ENCODE data around the gene AATF. TPM values are rescaled to one million over a fixed set of nuclear protein-coding genes. Genes with fewer than 3 reads are reported as not detected.
A peak's percentile ranks its signal among the peaks of the same experiment; 100 is the strongest.

AATF gene
- total RNA-seq, 1 donor from 2014 or later, result 42.8 TPM

- ATAC-seq, result no peak
- H3K27ac ChIP-seq, result no peak overlapping the region
- no peaks in the 10 kb centered on the region for H3K36me3 ChIP-seq
- TF ChIP-seq, protein P1, sequence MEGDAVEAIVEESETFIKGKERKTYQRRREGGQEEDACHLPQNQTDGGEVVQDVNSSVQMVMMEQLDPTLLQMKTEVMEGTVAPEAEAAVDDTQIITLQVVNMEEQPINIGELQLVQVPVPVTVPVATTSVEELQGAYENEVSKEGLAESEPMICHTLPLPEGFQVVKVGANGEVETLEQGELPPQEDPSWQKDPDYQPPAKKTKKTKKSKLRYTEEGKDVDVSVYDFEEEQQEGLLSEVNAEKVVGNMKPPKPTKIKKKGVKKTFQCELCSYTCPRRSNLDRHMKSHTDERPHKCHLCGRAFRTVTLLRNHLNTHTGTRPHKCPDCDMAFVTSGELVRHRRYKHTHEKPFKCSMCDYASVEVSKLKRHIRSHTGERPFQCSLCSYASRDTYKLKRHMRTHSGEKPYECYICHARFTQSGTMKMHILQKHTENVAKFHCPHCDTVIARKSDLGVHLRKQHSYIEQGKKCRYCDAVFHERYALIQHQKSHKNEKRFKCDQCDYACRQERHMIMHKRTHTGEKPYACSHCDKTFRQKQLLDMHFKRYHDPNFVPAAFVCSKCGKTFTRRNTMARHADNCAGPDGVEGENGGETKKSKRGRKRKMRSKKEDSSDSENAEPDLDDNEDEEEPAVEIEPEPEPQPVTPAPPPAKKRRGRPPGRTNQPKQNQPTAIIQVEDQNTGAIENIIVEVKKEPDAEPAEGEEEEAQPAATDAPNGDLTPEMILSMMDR (IDR thresholded peaks at IDR 0.05), result no peak
- no peaks in the 10 kb centered on the region for H3K9me3 ChIP-seq
- H3K4me3 ChIP-seq, result no peak overlapping the region
- intact Hi-C loops (cut with DNase I), result loop anchor here (10.0 kb wide), 1 partner anchor 56 kb away; no protein-coding TSS in a partner anchor
- DNase-seq, result no peak
- peaks cover 50% of the 10 kb centered on the region for H3K27me3 ChIP-seq
- H3K4me1 ChIP-seq, result no peaks in the 10 kb centered on the region
Measured at GRCh38 chr17:36920032-36921005, 28.4 kb upstream of the AATF start.

GRCh38 chr17:36921095-36921851 lies 27.5 kb upstream of the AATF start:
- H3K4me1 ChIP-seq, result no peaks in the 10 kb centered on the region
- peak; percentile 36 for ATAC-seq
- no peaks in the 10 kb centered on the region for H3K36me3 ChIP-seq
- DNase-seq, result no peak
- intact Hi-C loops (cut with DNase I), result loop anchor here (10.0 kb wide), 1 partner anchor 56 kb away; no protein-coding TSS in a partner anchor
- no peak overlapping the region for H3K27ac ChIP-seq
- no peaks in the 10 kb centered on the region for H3K9me3 ChIP-seq
- TF ChIP-seq, protein P1 (IDR thresholded peaks at IDR 0.05), result no peak
- H3K4me3 ChIP-seq, result no peak overlapping the region
- peaks cover 50% of the 10 kb centered on the region for H3K27me3 ChIP-seq

- Histone ChIP-seq H3K27me3 (peaks cover 56% of the 10 kb centered on the region), H3K36me3 (no peaks in the 10 kb centered on the region), H3K4me3 (no peak overlapping the region), H3K27ac (no peak overlapping the region), H3K4me1 (no peaks in the 10 kb centered on the region), H3K9me3 (no peaks in the 10 kb centered on the region)
- no peak for ATAC-seq
- DNase-seq, result no peak
- TF ChIP-seq, protein P1 (IDR thresholded peaks at IDR 0.05), result no peak
- intact Hi-C loops (cut with DNase I), result loop anchor here (10.0 kb wide), 1 partner anchor 57 kb away; no protein-coding TSS in a partner anchor
Measured at GRCh38 chr17:36922175-36922574, 26.6 kb upstream of the AATF start.

DNA sequence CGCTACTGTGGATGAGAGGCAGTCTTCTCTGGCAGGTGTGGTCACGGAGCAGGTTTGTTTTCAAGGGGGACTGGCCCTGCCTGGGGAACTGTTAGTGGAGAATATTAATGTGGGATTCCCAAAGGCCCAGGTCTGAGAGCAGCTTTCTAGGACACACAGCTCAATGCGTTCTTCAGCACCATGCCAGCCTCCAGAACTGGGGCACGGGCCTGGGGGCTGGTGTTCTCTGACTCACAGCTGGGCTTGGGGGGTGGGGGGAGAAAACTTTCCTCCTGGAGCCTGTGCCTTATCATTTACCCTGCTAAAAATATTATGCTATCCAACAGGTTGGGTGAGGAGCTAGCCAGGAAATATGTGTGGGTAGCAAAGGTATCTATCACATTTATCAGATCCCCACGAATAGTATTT lies 24.9 kb upstream of the AATF start:
- ATAC-seq (no peak), DNase-seq (no peak)
- peaks cover 68% of the 10 kb centered on the region for H3K27me3 ChIP-seq
- TF ChIP-seq, protein P1 (IDR thresholded peaks at IDR 0.05), result no peak
- H3K9me3 ChIP-seq, result no peaks in the 10 kb centered on the region
- H3K4me3 ChIP-seq, result no peak overlapping the region
- no peaks in the 10 kb centered on the region for H3K4me1 ChIP-seq
- H3K36me3 ChIP-seq, result no peaks in the 10 kb centered on the region
- no peak overlapping the region for H3K27ac ChIP-seq
- intact Hi-C loops (cut with DNase I), result loop anchor here (10.0 kb wide), 1 partner anchor 59 kb away; no protein-coding TSS in a partner anchor

GRCh38 chr17:36926226-36926625 lies 22.5 kb upstream of the AATF start:
- ATAC-seq, result no peak
- Histone ChIP-seq H3K27me3 (peaks cover 69% of the 10 kb centered on the region), H3K4me1 (peaks cover under 1% of the 10 kb centered on the region), H3K36me3 (no peaks in the 10 kb centered on the region), H3K27ac (no peak overlapping the region), H3K9me3 (no peaks in the 10 kb centered on the region), H3K4me3 (no peak overlapping the region)
- DNase-seq, result no peak
- TF ChIP-seq, protein P1 (IDR thresholded peaks at IDR 0.05), result no peak
- intact Hi-C loops (cut with DNase I), result loop anchor here (10.0 kb wide), 1 partner anchor 61 kb away; no protein-coding TSS in a partner anchor
